ENCODE results near the gene CSF3R.

GRCh38 chr1:36440044-36440443 lies 42.7 kb downstream of the CSF3R start:
- TF ChIP-seq CTCF (conservative IDR thresholded peaks at IDR 0.05; ENCODE audit: low read depth, low read length) (no peak), EZH2 (IDR thresholded peaks at IDR 0.05; ENCODE audit: borderline replicate concordance, low read depth, low read length, poor library complexity, severe bottlenecking) (no peak)

Data from A673 (cell line).